GF-D8 (cell line): ENCODE measurements around the gene CDC37.

ENCODE experiments used
- DNase-seq: peaks from one replicate; lab custom pipeline; 2025; lab: John Stamatoyannopoulos, UW

CDC37 gene

DNA sequence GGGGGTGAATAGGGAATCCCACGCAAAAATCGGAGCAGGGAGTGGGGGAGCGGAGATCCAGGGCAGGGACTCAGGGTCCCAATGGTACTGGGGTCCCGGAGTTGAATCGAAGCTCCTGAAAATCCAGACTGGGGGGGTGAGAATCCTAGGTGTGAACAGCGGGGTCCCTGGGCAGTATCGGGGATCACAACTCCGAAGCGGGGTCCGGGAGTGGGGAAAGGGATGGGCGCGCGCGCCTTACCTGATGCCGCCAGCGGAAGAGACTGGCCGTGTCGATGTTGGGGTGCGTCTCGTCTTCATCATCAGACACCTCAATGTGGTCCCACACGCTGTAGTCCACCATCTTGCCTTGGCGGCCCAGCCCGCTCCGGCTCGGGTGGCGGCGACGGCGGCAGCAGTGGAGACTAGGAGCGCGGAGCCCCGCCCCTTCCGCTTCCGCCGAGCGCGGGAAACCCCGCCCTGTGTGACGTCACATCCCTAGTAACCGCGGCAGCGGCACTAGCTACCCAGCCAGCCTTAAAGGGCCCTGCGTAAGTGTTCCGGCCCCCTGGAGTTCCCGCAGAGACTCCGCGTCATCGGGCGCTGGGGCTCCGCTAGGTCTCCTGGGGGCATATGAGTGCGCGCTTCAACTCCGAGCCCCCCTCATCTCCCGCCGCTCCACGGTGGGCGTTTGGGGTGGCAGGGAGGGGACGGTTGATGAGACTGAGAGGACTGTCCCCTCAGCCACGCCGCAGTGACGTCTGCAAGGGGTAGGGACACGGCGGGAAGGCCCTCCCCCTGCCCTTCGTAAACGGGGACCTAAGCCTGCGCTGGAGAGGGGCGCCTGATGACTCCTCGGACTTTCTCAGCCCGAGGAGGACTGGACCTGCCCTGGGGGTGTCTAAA is at the start of gene CDC37:
Gene CDC37 (minus strand): TSS at position 406 of the 885 bp plus-strand sequence. CDS start 63 bp downstream, at position 343.
- peak; percentile 83 for DNase-seq

- DNase-seq = no peak
Measured at GRCh38 chr19:10450853-10451609, 47.7 kb upstream of the CDC37 start.

GRCh38 chr19:10450191-10450852 is 47.0 kb upstream of the CDC37 start:
- DNase-seq = no peak

- DNase-seq = no peak
Measured at GRCh38 chr19:10449037-10449436, 45.7 kb upstream of the CDC37 start.

DNA sequence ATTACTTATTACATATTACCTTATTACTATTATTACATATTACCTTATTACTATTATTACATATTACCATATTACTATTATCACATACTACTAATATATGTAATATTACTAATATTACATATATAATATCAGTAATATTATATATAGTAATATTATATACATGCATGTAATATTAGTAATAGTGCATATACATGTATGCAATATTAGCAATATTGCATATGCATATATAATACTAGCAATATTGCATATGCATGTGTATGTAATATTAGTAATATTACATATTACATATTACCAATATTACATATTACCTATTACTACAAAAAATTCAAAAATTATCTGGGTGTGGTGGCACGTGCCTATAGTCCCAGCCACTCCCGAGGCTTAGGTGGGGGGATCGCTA is 39.4 kb upstream of the CDC37 start:
- DNase-seq = no peak

DNA sequence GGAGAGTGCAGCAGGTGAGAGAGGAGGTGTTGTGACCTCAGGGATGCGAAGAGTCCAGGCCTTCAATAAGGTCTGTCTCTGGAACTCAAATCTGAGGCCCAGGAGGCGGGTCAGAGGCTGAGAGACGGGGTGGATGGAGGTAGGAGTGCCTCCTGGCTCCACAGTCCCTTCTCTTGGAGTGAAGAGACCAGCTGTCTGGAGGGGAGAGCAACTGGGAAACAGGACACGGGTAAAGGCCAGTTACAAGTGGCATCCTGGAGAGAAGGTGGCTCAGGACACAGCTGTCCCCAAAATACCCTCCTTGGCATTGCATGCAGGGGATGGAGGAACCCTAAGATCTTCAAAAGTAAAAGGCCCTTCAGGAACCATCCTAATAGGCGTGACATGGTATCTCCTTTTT is 36.2 kb upstream of the CDC37 start:
- DNase-seq = no peak

- no peak for DNase-seq
Measured at GRCh38 chr19:10433131-10433536, 29.8 kb upstream of the CDC37 start.

DNA sequence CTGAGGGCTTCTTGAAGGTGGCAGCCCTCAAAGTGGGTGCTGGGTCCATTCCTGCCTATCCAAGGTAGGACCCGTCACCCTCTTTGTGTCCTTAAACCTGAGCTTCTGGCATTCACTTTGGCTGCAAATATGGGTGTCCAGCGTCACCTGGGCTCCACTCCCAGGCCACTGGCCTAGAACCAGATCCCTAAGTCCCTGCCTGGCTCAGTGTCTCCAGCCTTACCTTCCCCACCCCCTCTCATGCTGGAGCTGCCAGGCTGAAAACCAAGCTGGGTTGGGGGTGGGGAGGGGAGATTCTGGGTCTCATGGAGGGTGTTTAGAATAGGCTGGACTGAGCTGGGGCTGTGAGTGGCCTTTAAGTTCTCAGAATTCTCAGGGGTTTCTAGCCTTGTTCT is 29.4 kb upstream of the CDC37 start:
- no peak for DNase-seq

GRCh38 chr19:10431943-10432735 is 28.8 kb upstream of the CDC37 start:
- no peak for DNase-seq

DNA sequence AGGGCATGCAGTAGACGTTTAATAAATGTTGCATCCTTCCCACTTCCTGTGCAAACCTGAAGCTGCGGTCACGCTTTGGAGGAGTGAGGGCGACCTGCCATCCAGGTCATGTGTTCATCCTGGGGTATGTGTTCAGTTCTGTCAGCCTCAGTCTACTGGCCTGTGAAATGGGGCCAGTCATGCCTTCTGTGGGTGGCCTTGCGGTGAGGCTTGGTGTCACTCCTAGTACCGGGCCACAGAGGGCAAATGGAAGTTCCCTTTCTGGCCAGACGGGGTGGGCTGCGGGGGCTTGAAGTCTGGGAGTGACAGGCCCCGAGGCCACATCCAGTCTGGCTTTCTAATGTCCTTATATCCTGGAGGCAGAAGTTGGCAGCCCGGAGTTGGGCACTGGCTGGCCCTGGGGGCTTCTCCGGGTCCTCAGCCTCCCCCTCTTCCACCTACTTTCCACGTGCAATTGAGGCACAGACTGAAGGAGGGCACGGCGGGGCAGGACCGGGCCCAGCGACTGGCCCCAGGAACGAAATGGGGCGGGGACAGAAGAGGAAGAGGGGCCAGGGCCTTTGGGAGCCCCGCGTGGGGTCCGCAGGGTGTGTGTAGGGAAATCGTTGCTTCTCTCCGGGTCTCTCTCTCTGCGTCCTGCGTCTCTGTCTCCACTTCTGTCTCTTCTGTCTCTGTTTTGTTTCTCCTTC is 28.1 kb upstream of the CDC37 start:
- DNase-seq = no peak

DNA sequence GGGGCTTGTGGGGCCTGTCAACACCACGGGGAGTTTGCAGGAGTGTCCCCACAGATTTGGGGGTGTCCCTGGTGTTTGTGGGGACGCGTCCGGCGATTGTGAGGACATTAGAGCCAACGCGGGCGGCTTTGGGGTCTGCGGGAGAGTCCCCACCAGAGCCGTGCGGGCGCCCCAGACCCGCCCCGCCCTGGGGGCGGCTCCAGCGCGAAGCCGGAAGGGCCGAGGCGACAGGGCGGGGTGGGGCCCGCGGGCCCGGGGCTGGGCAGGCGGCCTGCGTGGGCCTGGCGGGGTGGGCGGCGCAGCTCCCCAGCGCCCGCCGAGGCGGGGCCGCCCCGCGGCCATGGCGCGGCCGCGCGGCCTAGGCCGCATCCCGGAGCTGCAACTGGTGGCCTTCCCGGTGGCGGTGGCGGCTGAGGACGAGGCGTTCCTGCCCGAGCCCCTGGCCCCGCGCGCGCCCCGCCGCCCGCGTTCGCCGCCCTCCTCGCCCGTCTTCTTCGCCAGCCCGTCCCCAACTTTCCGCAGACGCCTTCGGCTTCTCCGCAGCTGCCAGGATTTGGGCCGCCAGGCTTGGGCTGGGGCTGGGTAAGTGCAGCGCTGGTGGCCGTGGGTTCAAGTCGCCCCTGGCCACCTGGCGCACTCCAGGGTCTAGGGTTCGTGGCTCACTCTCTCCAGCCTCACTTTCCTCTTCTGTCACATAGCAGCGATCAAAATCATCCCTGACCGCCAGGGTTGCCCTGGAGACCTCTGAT is 27.3 kb upstream of the CDC37 start:
- DNase-seq = no peak

GRCh38 chr19:10428996-10429381 is 25.6 kb upstream of the CDC37 start:
- DNase-seq = no peak

GRCh38 chr19:10427169-10427568 is 23.8 kb upstream of the CDC37 start:
- DNase-seq = no peak

DNA sequence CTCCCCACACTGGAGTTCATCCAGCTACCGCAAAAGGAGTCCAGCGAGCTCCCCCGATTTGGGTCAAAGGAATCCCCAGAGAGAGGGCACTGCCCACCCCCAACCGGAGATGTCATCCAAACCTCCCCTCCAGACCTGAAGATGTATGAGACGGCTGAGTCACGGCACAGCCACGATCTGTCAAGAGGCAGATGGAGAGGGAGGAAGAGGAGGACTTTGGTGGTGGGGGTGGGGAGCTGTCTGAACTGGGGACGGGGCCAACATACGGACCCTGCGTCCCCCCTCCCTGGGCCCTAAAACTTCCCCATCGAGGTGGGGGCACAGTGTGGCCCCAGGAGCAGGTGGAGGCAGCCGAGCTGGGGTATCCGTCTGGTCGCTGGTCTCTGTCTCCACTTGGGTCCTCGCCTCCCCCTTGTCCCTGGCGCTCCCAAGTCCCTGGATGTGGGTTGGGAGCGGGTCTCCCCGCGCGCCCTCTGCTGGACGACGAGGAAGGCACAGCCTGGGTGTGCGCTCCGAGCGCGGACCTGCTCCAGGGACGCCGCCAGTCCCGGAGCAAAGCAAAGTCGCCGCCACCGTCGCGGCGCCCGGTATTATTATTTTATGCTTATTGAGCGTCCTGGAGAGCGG is 20.8 kb upstream of the CDC37 start:
- peak; percentile 16 for DNase-seq

GRCh38 chr19:10422846-10423245 is 19.5 kb upstream of the CDC37 start:
- no peak for DNase-seq

DNA sequence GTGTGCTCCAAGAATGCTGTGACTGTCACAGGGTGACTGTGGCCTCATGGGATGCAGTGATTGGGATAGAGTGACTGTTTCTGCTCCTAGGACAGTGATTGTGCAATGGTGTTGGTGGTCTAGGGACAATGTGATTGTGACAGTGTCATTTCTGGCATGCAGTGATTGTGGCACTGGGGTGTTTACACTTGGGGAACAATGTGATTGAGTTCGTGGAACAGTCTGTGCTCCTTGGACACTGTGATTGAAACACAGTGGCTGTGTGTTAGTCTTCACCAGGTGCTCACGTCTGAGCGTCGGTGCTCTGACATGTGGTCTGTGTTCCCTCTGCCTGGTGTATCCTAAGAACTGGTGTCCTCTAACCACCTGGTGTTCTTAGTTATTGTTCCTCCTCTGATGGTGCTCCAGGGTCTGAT is 18.7 kb upstream of the CDC37 start:
- no peak for DNase-seq

DNA sequence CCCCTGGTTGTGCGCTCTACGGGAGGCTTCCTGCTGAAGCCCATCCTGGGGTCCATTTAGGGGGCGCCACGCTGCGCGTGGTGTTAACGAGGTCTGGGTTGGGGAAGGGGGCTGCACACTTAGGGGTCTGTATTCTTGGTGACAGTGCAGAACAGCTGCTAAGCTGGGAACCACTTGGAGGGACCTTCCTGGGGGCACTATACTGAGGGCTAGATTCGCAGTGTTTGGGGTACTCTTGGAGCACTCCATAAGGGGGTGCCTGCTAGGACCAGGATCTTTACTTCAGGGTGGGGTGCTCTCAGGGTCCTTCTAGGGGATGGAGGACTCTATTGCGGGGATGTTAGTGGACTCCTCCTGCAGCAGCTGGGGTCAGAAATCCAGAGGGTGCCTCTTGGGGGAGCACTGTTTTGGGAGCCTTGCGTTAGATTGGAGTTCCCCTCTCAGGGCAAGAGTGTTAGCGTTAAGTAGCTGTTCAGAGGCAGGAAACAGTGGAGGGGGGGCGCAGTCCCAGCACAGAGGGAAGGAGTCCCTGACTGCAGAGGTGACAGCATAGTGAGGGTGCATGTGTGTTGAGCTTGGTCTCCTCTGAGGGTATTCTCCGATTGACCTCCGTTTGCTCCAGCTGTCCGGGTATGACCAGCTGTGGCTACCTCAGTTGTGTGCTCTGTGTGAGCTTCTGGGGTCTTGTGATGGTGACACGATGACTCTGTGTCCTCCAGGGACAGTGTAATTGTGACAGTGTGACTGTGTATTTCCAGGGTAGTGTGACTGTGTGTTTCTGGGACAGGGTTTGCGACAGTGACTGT is 18.1 kb upstream of the CDC37 start:
- no peak for DNase-seq

DNA sequence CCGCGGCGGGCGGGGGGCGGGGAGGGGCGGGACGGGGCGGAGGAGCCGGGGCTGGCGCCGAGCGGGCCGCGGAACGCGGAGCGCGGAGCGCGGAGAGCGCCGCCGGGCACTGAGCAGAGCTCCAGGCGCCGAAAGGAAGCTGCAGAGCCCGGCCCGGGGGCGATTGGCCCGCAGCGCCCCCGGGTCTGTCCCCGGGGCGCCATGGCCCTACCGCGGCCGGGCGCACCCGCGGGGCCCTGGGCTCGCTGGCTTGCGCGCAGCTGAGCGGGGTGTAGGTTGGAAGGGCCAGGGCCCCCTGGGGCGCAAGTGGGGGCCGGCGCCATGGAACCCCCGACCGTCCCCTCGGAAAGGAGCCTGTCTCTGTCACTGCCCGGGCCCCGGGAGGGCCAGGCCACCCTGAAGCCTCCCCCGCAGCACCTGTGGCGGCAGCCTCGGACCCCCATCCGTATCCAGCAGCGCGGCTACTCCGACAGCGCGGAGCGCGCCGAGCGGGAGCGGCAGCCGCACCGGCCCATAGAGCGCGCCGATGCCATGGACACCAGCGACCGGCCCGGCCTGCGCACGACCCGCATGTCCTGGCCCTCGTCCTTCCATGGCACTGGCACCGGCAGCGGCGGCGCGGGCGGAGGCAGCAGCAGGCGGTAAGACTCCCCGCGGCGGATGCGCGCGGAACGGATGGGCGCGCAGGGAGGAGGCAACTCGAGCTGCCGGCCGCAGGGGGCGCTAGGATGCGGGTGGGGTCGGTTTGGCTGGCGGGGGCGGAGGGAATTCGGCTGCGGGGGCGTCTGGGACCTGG is 17.3 kb upstream of the CDC37 start, which contains the start of gene PDE4A:
Gene PDE4A (plus strand): TSS at position 95 of the 796 bp plus-strand sequence. CDS start 227 bp downstream, at position 322.
- no peak for DNase-seq
